ENCODE data around the gene NUP214.
A peak's percentile ranks its signal among the peaks of the same experiment; 100 is the strongest.
"Not testable (repeated sequence)": the region's sequence is repeated elsewhere in the genome, so short reads cannot be mapped to it uniquely, and the experiment has no call there.

NUP214 gene

DNA sequence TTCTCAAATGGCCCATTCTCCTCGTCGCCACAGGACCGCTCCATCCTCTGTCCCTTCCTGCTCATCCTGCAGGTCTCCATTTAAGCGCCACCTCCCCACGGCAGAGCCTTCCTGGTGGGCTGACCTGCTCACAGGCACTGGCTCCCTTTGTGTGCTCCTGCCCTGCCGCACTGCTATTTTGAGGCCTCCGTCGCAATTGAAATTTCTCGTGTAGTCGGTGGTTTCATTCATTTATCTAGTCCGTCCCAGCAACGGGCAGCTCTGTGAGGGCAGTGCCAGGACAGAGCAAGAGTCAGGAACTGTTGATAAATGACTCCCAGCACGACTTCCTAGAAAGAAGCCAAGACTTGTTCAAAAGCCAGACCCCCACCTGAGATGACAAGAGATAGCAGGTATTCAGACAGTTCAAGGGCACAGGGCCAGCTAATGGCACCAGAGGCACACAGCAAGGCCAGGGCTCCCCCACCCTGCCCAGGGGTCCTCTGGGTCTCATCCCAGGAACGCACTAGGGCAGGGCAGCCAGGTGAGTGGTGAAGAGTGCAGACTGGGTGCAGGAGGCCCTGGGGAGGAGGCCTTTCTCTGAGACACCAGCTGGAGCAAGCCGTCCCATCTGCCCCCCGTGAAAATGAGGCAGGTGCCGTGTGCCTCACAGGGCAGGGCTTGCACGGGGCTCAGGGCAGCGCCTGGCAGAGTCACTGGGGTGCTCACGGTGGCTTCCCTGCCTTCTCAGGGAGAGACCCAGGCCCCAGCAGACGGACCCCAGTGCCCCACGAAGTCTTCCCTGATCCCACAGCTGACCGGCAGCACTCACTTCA lies 114.0 kb downstream of the NUP214 start (continued):
- TF ChIP-seq INSM2 (tag by site-specific recombination; IDR thresholded peaks at IDR 0.05) = no peak

GRCh38 chr9:131240047-131240921 lies 114.9 kb downstream of the NUP214 start:
- peaks cover 0 to 8% of the 10 kb centered on the region in 2 experiments; a peak in 1 of 3 replicates for H3K36me3 ChIP-seq (ENCODE audit: control insufficient read depth in 2 of 2, insufficient read depth in 1 of 2, low read length in 2 of 2)
- POLR2A ChIA-PET = interaction anchor here (0.5 kb wide), 1 partner anchor 590 kb away, joined by 3 read pairs; no protein-coding TSS in a partner anchor
- no peak overlapping the region for H3K27ac ChIP-seq (ENCODE audit: extremely low read depth, low read depth, low read length)
- no peak overlapping the region for H3K4me3 ChIP-seq (ENCODE audit: low read depth, low read length)
- H3K4me1 ChIP-seq (ENCODE audit: control insufficient read depth, insufficient read depth, low read length) = no peaks in the 10 kb centered on the region
- TF ChIP-seq SCRT2 (tag by site-specific recombination; IDR thresholded peaks at IDR 0.05) = peak; percentile 69
- TF ChIP-seq ZIC2 (tag by site-specific recombination; IDR thresholded peaks at IDR 0.05) = 0 out of 2 replicates have a peak, but pooled peaks have one; percentile 11
- TF ChIP-seq ZNF548 (tag by site-specific recombination; IDR thresholded peaks at IDR 0.05) = no peak
- no peaks in the 10 kb centered on the region for H3K9me3 ChIP-seq (ENCODE audit: control insufficient read depth, insufficient read depth, low read depth, low read length)
- CTCF ChIA-PET = interaction anchor here (1.2 kb wide), 1 partner anchor 96 kb away, joined by 4 read pairs; no protein-coding TSS in a partner anchor

GRCh38 chr9:131244331-131244730 lies 118.9 kb downstream of the NUP214 start:
- H3K4me3 ChIP-seq (ENCODE audit: low read depth, low read length); H3K9me3 ChIP-seq (ENCODE audit: control insufficient read depth, insufficient read depth, low read depth, low read length); H3K27ac ChIP-seq (ENCODE audit: extremely low read depth, low read depth, low read length); H3K36me3 ChIP-seq (ENCODE audit: control insufficient read depth in 2 of 2, insufficient read depth in 1 of 2, low read length in 2 of 2); CTCF ChIA-PET; H3K4me1 ChIP-seq (ENCODE audit: control insufficient read depth, insufficient read depth, low read length); POLR2A ChIA-PET: not testable (repeated sequence)

DNA sequence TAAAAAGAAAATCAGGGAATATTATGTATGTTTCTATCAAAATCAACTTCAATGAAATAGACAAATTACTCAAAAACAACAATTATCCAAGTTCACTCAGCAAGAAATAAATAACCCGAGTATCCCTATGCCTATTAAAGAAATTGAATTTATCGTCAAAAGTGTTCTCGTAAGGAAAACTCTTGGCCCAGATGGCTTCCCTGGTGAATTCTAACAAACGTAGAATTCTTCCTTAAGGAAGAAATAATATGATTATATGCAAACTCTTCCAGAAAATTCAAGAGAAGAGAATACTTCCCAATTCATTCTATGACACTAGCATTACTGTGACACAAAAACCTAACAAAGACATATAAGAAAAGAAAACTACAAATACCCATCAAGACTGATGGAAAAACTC lies 121.2 kb downstream of the NUP214 start:
- Histone ChIP-seq H3K36me3 (ENCODE audit: control insufficient read depth in 2 of 2, insufficient read depth in 1 of 2, low read length in 2 of 2) (no peaks in the 10 kb centered on the region), H3K4me3 (ENCODE audit: low read depth, low read length) (no peak overlapping the region), H3K27ac (ENCODE audit: extremely low read depth, low read depth, low read length) (no peak overlapping the region), H3K9me3 (ENCODE audit: control insufficient read depth, insufficient read depth, low read depth, low read length) (no peaks in the 10 kb centered on the region), H3K4me1 (ENCODE audit: control insufficient read depth, insufficient read depth, low read length) (no peaks in the 10 kb centered on the region)
- ChIA-PET POLR2A (no interaction called here), CTCF (interaction anchor here (2.7 kb wide), 1 partner anchor 90 kb away, joined by 6 read pairs; no protein-coding TSS in a partner anchor)
- TF ChIP-seq ZBTB11 (tag by site-specific recombination; conservative IDR thresholded peaks at IDR 0.05; ENCODE audit: low read depth) (no peak), FEZF1 (tag by site-specific recombination; IDR thresholded peaks at IDR 0.05) (no peak), ZNF521 (tag by site-specific recombination; IDR thresholded peaks at IDR 0.05) (no peak), ZNF792 (tag by site-specific recombination; IDR thresholded peaks at IDR 0.05) (no peak), GLI4 (tag by site-specific recombination; IDR thresholded peaks at IDR 0.05) (no peak), BCL11B (tag by site-specific recombination; IDR thresholded peaks at IDR 0.05; ENCODE audit: low read depth) (no peak), EGR2 (tag by site-specific recombination; IDR thresholded peaks at IDR 0.05; ENCODE audit: low read depth) (no peak), GLIS2 (tag by site-specific recombination; IDR thresholded peaks at IDR 0.05) (no peak), ZNF776 (tag by site-specific recombination; IDR thresholded peaks at IDR 0.05; ENCODE audit: borderline replicate concordance) (no peak), ZNF645 (tag by site-specific recombination; IDR thresholded peaks at IDR 0.05) (no peak), ZBTB17 (tag by site-specific recombination; IDR thresholded peaks at IDR 0.05) (no peak)
